Hepatic stellate cell (primary cell): Measurements from ENCODE around the gene TRIAP1.
"Not testable (repeated sequence)": the region's sequence is repeated elsewhere in the genome, so short reads cannot be mapped to it uniquely, and the experiment has no call there.

ENCODE experiments used
- DNase-seq: peaks from one replicate; pipeline ENCODE4 v3.0.0; 2011; ENCODE audit warnings: low spot score

Gene TRIAP1

GRCh38 chr12:120468821-120469449, 22.8 kb upstream of the TRIAP1 start:
- DNase-seq, result peak; percentile 35

DNA sequence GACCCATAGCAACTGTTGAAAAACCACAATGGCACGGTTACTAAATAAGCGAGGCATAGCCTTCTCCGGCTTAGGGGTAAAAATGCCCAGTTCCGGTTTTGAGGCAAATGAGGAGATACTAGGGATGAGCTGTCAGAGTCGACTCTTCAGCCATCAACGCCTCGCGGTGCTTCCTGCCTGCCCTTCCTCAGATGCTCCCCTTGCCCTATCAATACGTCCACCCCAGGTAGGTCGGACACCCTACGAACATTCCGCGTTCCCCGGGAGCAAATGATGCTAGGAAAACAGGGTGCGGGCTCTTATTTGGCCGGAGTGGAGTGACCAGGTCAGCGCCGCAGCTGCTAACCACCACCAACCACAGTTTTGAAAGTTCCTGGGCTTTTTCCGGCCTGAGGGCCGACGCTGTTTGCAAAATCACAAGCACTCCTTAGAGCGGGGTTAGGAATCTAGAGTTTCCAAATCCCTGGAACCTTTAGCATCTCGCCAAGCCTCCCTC, 22.2 kb upstream of the TRIAP1 start:
- peak; percentile 68 for DNase-seq

- DNase-seq, result no peak
Measured at GRCh38 chr12:120467439-120467838, 21.3 kb upstream of the TRIAP1 start.

- DNase-seq, result no peak
Measured at GRCh38 chr12:120466560-120467315, 20.6 kb upstream of the TRIAP1 start.

DNA sequence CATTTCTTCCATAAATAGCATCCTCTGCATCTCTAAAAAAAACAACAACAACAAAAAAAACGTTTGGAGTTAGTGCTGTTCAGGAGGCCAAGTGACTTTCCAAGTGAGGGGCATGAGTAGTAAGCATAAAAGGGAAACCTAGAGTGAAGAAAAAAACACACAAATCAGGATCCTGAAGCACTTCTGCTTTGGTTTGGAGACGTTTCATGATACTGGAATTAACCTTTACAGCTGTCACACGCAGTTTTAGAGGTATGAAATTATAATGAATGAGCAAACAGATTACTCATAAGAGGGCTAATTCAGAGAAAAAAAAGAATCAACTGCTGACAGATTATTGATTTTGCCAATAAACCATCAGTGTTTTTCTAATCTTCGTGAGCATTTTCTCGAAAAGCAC, 19.6 kb upstream of the TRIAP1 start:
- no peak for DNase-seq

DNA sequence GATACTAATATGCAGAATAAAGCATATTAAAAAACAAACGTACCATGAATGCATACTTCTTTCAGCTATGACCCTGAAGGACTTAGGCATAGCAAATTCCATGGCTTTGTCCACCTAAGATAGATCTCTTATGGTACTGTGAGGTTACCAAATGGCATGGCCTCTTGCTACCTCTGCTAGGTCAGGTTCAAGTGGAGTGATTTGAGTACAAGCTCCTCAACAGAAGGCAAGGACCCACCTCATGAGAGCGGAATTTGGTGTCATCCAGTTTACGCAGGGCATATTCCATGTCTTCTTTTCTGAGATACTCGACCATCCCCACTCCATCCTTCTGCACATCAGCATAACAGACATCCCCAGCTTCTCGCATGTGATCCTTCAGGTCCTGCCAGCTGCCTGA, 17.5 kb upstream of the TRIAP1 start:
- no peak for DNase-seq

DNA sequence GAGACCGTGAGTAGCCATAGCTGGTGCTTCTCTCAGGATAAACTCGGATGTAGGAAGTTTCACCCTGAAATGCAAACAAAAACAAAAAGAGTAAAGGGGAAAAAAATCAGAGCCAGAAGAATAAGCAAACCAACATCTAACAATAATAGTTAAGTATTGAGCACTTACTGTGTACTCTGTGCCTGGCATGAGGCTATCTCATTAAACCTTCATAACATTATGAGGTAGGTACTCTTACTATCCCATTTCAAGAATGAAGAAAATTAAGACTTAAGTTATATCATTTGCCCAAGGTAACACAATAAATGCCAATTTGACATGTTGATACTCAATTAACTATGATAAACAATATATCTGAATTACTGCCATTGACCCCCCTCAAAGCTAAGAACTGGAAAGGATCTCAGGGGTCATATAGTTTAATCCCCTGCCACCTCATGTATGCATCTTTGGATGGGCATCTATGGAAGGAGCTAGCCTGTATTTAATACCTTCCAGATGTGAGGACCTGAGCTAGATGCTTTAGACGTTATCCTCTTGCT, 16.0 kb upstream of the TRIAP1 start:
- DNase-seq, result no peak

DNA sequence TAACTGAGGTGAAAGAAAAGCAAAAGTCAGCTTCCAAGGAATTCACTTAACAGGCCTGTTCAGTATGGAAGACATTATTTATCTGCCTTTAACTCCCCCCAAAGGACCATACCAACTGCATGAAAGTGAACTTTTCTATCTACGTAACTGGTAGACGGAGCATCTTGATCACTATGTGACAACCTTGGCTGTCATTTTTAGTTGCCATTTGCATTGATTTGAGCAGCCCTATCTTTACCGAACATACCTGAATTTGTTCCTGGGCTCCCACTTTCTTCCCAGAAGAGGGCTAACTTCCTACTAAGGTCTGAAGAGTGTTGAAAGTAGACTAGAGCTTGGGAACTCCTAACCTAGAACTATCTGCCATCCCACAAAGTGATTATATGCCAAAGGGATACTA, 14.0 kb upstream of the TRIAP1 start:
- DNase-seq, result no peak

- DNase-seq, result no peak
Measured at GRCh38 chr12:120457133-120457532, 10.9 kb upstream of the TRIAP1 start.

DNA sequence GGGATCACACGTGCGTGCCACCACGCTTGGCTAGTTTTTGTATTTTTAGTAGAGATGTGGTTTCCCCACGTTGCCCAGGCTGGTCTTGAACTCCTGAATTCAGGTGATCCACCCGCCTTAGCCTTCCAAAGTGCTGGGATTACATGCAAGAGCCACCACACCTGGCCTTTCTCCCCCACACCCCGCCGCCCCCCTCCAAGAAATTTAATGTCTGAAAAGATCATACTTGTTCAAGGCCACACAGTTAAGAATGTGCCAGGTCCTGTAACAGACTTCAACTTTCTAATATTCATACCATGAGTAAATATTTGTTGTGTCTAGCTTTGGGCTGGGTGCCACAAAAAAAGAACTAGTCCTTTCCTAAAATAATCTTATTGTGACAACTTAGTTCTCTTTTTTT, 9.1 kb upstream of the TRIAP1 start:
- DNase-seq, result no peak

GRCh38 chr12:120453977-120454376, 7.8 kb upstream of the TRIAP1 start:
- peak; percentile 34 for DNase-seq

GRCh38 chr12:120453060-120453750, 7.0 kb upstream of the TRIAP1 start:
- DNase-seq, result no peak

- not testable (repeated sequence) for DNase-seq
Measured at GRCh38 chr12:120452524-120452923, 6.3 kb upstream of the TRIAP1 start.

- DNase-seq, result no peak
Measured at GRCh38 chr12:120447992-120448391, 1.8 kb upstream of the TRIAP1 start.

DNA sequence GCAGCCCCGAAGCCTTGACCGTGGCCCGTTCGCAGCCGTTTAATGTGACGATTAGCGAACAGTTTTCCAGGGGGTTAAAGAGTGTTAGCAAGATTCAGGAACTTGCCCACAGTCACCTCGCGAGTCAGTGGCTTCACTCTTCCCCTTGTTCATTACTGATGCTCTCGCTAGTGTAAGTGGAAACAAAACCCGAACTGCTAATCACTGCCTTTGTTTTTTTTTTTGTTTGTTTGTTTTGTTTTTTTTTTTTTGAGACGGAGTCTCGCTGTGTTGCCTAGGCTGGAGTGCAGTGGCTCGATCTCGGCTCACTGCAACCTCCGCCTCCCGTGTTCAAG, 627 bp upstream of the TRIAP1 start:
- DNase-seq, result not testable (repeated sequence)

- DNase-seq, result no peak
Measured at GRCh38 chr12:120444676-120445075, 1.5 kb downstream of the TRIAP1 start.

- DNase-seq, result peak; percentile 81
Measured at GRCh38 chr12:120439646-120440247, 6.4 kb downstream of the TRIAP1 start.

GRCh38 chr12:120438495-120439198, 7.5 kb downstream of the TRIAP1 start:
- DNase-seq, result no peak

DNA sequence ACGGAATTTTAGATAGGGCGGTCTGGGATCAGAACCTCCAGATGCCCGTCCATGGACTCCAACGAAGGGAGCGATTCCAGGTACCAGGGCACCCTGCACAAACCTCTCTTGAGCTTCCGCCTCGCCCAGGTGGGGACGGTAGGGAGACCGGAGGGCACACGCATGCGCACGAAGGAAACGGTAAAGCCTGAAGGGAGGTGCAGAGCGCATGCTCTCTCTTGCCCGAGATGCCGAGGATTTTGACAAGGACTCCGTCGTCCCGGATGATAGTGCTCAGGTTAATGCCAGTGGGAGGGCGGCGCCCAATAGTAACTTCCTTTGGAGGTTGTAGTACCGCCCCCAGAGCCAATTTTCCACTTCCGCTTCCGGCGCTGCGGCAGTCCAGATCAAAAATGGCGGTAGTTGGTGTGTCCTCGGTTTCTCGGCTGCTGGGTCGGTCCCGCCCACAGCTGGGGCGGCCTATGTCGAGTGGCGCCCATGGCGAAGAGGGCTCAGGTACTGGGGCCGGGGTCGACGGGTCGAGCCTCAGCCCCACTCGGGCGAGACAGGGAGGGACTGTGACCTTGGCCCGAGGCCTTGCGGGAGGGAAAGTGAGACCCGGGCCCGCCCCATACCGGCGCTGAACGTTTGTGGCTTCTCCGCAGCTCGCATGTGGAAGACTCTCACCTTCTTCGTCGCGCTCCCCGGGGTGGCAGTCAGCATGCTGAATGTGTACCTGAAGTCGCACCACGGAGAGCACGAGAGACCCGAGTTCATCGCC, 8.3 kb downstream of the TRIAP1 start, which contains the start of gene COX6A1:
Gene COX6A1, plus strand, starts transcription at position 379 of the 760 bp plus-strand sequence. Its CDS starts 14 bp downstream, at position 393.
- peak; percentile 98 for DNase-seq

DNA sequence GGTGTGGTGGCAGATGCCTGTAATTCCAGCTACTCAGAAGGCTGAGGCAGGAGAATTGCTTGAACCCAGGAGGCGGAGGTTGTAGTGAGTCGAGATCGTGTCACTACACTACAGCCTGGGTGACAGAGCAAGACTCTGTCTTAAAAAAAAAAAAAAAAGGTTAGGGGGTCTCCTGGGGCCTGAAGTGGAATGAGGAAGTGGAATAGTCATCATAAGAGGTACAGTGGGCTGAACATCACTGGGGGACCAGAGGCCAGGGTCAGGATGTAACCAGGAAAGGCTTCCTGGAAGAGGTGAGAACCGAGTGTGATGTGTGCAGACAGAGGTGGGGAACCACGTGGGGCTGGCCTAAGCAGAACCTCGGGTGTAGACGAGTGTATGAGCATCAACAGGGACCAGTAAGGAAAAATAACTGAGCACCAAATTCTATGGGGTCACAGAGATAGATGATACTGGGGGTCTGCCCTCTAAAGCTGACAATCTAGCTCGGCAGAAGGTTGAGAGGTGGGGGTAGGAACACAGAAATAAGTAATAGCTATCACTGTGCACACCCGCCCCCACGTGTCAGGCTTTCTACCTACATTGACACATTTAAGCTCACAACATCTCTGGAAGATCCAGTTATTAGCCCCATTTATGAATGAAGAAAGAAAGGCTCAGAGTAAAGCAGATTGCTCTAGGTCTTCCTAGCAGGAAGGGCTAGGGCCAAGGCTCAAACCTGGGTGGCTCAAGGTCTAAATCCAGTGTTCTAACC, 13.2 kb downstream of the TRIAP1 start:
- no peak for DNase-seq
